ENCODE data around the gene WNK4. TPM values are rescaled to one million over a fixed set of nuclear protein-coding genes. Genes with fewer than 3 reads are reported as not detected.

The WNK4 gene
- total and polyA plus RNA-seq, 9 of the 15 experiments (the other 6 are each of a cell fraction or from before 2014, with no cell fraction given), result 0.32 to 25.8 (median 4.5) TPM

DNA sequence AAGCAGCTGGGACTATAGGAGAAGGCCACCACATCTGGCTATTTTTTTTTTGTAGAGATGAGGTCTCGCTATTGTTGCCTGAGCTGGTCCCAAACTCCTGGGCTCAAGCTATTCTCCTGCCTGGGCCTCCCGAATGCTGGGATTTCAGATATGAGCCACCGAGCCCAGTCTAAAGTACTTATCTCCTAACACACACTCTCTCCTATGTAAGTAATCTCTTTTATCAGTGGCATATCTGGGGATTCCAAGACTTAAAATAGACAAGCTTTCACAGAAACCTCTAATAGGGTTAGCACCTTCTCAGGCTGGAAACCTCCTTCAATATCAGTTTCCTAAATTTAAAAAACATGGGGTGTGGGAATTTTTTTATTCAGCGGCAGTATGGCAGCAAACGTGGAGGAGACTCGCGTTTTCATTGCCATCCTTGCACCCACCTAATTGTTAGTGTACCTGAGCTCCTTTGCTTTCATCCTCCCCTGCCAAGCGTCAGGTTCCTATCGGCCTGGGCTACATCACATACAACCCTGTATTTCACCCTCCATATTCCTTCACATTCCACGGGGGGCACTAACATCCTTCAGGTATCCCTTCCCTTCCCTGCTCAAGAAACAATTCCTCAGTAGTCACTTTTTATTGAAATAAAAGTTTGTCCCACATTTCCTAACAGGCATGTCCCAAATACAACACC is 36.7 kb upstream of the WNK4 start (continued):
- TF ChIP-seq MAZ (CRISPR knock-in tag; conservative IDR thresholded peaks at IDR 0.05 in 1 of 2, IDR thresholded peaks at IDR 0.05 in 1 of 2), result 0 out of 4 replicates have a peak, but pooled peaks of 1 of the 2 experiments have one; percentile 22
- TF ChIP-seq, protein P1, sequence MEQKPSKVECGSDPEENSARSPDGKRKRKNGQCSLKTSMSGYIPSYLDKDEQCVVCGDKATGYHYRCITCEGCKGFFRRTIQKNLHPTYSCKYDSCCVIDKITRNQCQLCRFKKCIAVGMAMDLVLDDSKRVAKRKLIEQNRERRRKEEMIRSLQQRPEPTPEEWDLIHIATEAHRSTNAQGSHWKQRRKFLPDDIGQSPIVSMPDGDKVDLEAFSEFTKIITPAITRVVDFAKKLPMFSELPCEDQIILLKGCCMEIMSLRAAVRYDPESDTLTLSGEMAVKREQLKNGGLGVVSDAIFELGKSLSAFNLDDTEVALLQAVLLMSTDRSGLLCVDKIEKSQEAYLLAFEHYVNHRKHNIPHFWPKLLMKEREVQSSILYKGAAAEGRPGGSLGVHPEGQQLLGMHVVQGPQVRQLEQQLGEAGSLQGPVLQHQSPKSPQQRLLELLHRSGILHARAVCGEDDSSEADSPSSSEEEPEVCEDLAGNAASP (IDR thresholded peaks at IDR 0.05), result no peak
- TF ChIP-seq, protein P2, sequence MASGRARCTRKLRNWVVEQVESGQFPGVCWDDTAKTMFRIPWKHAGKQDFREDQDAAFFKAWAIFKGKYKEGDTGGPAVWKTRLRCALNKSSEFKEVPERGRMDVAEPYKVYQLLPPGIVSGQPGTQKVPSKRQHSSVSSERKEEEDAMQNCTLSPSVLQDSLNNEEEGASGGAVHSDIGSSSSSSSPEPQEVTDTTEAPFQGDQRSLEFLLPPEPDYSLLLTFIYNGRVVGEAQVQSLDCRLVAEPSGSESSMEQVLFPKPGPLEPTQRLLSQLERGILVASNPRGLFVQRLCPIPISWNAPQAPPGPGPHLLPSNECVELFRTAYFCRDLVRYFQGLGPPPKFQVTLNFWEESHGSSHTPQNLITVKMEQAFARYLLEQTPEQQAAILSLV (tag; IDR thresholded peaks at IDR 0.05), result no peak
- TF ChIP-seq FOXM1 (IDR thresholded peaks at IDR 0.05; ENCODE audit: low read depth), result peak; percentile 85
- TF ChIP-seq FOXM1 (CRISPR knock-in tag; IDR thresholded peaks at IDR 0.05; ENCODE audit: low read depth), result no peak
- no peak for TF ChIP-seq ZNF695 (CRISPR knock-in tag; IDR thresholded peaks at IDR 0.05)
- TF ChIP-seq, protein P3, sequence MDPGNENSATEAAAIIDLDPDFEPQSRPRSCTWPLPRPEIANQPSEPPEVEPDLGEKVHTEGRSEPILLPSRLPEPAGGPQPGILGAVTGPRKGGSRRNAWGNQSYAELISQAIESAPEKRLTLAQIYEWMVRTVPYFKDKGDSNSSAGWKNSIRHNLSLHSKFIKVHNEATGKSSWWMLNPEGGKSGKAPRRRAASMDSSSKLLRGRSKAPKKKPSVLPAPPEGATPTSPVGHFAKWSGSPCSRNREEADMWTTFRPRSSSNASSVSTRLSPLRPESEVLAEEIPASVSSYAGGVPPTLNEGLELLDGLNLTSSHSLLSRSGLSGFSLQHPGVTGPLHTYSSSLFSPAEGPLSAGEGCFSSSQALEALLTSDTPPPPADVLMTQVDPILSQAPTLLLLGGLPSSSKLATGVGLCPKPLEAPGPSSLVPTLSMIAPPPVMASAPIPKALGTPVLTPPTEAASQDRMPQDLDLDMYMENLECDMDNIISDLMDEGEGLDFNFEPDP (CRISPR knock-in tag; IDR thresholded peaks at IDR 0.05), result no peak
- TF ChIP-seq FOXA1 (IDR thresholded peaks at IDR 0.05; ENCODE audit: borderline replicate concordance), result no peak
- peak; percentile 89 for TF ChIP-seq SMARCC2 (IDR thresholded peaks at IDR 0.05; ENCODE audit: low read depth)
- peak in 1 of 2 experiments; percentile 57; a peak in 1 of 4 replicates for TF ChIP-seq NONO (IDR thresholded peaks at IDR 0.05; ENCODE audit: low read depth in 2 of 2, low read length in 1 of 2)
- TF ChIP-seq FOS (IDR thresholded peaks at IDR 0.05; ENCODE audit: extremely low read depth, insufficient read length), result no peak
- TF ChIP-seq GATA2 (CRISPR knock-in tag; IDR thresholded peaks at IDR 0.05), result no peak
- TF ChIP-seq, protein P4, sequence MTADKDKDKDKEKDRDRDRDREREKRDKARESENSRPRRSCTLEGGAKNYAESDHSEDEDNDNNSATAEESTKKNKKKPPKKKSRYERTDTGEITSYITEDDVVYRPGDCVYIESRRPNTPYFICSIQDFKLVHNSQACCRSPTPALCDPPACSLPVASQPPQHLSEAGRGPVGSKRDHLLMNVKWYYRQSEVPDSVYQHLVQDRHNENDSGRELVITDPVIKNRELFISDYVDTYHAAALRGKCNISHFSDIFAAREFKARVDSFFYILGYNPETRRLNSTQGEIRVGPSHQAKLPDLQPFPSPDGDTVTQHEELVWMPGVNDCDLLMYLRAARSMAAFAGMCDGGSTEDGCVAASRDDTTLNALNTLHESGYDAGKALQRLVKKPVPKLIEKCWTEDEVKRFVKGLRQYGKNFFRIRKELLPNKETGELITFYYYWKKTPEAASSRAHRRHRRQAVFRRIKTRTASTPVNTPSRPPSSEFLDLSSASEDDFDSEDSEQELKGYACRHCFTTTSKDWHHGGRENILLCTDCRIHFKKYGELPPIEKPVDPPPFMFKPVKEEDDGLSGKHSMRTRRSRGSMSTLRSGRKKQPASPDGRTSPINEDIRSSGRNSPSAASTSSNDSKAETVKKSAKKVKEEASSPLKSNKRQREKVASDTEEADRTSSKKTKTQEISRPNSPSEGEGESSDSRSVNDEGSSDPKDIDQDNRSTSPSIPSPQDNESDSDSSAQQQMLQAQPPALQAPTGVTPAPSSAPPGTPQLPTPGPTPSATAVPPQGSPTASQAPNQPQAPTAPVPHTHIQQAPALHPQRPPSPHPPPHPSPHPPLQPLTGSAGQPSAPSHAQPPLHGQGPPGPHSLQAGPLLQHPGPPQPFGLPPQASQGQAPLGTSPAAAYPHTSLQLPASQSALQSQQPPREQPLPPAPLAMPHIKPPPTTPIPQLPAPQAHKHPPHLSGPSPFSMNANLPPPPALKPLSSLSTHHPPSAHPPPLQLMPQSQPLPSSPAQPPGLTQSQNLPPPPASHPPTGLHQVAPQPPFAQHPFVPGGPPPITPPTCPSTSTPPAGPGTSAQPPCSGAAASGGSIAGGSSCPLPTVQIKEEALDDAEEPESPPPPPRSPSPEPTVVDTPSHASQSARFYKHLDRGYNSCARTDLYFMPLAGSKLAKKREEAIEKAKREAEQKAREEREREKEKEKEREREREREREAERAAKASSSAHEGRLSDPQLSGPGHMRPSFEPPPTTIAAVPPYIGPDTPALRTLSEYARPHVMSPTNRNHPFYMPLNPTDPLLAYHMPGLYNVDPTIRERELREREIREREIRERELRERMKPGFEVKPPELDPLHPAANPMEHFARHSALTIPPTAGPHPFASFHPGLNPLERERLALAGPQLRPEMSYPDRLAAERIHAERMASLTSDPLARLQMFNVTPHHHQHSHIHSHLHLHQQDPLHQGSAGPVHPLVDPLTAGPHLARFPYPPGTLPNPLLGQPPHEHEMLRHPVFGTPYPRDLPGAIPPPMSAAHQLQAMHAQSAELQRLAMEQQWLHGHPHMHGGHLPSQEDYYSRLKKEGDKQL (CRISPR knock-in tag; IDR thresholded peaks at IDR 0.05; ENCODE audit: borderline replicate concordance), result no peak
- TF ChIP-seq PRMT5 (CRISPR knock-in tag; IDR thresholded peaks at IDR 0.05), result no peak
- TF ChIP-seq ZNF707 (CRISPR knock-in tag; conservative IDR thresholded peaks at IDR 0.05), result no peak
- no peak for TF ChIP-seq POLR3A (IDR thresholded peaks at IDR 0.05; ENCODE audit: borderline replicate concordance, extremely low read depth, insufficient read depth, insufficient read length)
- no peak for TF ChIP-seq ZFP36 (IDR thresholded peaks at IDR 0.05; ENCODE audit: low read depth, low read length, partially characterized antibody)

Data from K562 (cell line).